B cell (primary cell): ENCODE data around the gene TES. TPM values are rescaled to one million over a fixed set of nuclear protein-coding genes. Genes with fewer than 3 reads are reported as not detected.
A peak's percentile ranks its signal among the peaks of the same experiment; 100 is the strongest.

Experiments used
- ATAC-seq: fragments of 200-7000 bp; cut with Tn5 transposase; one replicate; pipeline ENCODE4 v1.10.0; 2021; ENCODE audit warnings: low read depth, mild to moderate bottlenecking, moderate number of reproducible peaks, moderate library complexity
- CTCF ChIA-PET: fragments of 350-600 bp; sonication (Branson Sonifier 250); formaldehyde crosslinking; loops from one replicate; lab custom pipeline; 2021; ENCODE audit warnings: antibody characterized with exemption, inconsistent platforms; lab: Charles Lee
- POLR2A ChIA-PET: fragments of 350-600 bp; sonication (Branson Sonifier 250); formaldehyde crosslinking; loops from one replicate; lab custom pipeline; 2021; ENCODE audit warnings: antibody characterized with exemption; lab: Charles Lee
- DNase-seq: peaks from one replicate; pipeline ENCODE4 v3.0.0; 2013
- H2AFZ ChIP-seq: 2 replicates; pipeline ENCODE4 v1.6.1; 2012; ENCODE audit warnings: mild to moderate bottlenecking, low read depth, low read length; ENCODE audit not compliant: insufficient read depth, poor library complexity, severe bottlenecking
- H3K27ac ChIP-seq, 2 donors: 1 replicate in 1 of 2; 2 replicates in 1 of 2; pipeline ENCODE4 v1.5.1; 2012 to 2013; ENCODE audit warnings: low read length in 2 of 2, mild to moderate bottlenecking in 2 of 2, moderate library complexity in 1 of 2
- H3K27me3 ChIP-seq, 4 experiments: fragments of 200-600 bp in 1 of 4; sonication (generic) in 1 of 4; replicated peaks in 1 of 4; 1 replicate in 2 of 4; 2 replicates in 2 of 4; pipeline versions ENCODE4 v1.6.1 to v1.7.0; 2013 to 2016; ENCODE audit warnings: low read length in 3 of 4, mild to moderate bottlenecking in 2 of 4, mixed read lengths in 1 of 4, moderate library complexity in 1 of 4; ENCODE audit not compliant: insufficient read depth in 4 of 4, control insufficient read depth in 3 of 4; ENCODE audit errors: control extremely low read depth in 1 of 4
- H3K36me3 ChIP-seq, 2 experiments: replicated peaks in 1 of 2; 1 replicate in 1 of 2; 2 replicates in 1 of 2; pipeline versions ENCODE4 v1.6.1 to v1.7.1; 2013; ENCODE audit warnings: low read length in 1 of 2; ENCODE audit not compliant: insufficient read depth in 2 of 2, control insufficient read depth in 1 of 2; ENCODE audit errors: control extremely low read depth in 1 of 2, extremely low read depth in 1 of 2
- H3K4me1 ChIP-seq, 2 donors: fragments of 200-600 bp in 1 of 2; sonication (generic) in 1 of 2; 1 replicate in 1 of 2; 2 replicates in 1 of 2; pipeline versions ENCODE4 v1.5.1 to v1.6.1; 2013 to 2017; ENCODE audit warnings: low read length in 2 of 2; ENCODE audit not compliant: control insufficient read depth in 2 of 2, insufficient read depth in 2 of 2
- H3K4me2 ChIP-seq: replicated peaks from 2 replicates; pipeline ENCODE3; 2012; ENCODE audit warnings: mild to moderate bottlenecking, low read depth, low read length; ENCODE audit not compliant: poor library complexity, severe bottlenecking
- H3K4me3 ChIP-seq, 5 experiments: fragments of 200-600 bp in 1 of 5; sonication (generic) in 1 of 5; 1 replicate in 3 of 5; 2 replicates in 2 of 5; pipeline versions ENCODE4 v1.5.1 to v1.7.0; 2011 to 2016; ENCODE audit warnings: low read length in 4 of 5, mild to moderate bottlenecking in 4 of 5, low read depth in 2 of 5, control low read depth in 1 of 5, moderate library complexity in 1 of 5; ENCODE audit not compliant: insufficient read depth in 1 of 5; ENCODE audit errors: control extremely low read depth in 1 of 5, extremely low read depth in 1 of 5
- H3K79me2 ChIP-seq: fragments of 200-600 bp; sonication (generic); one replicate; pipeline ENCODE4 v1.6.0; 2016; ENCODE audit warnings: low read length; ENCODE audit not compliant: control insufficient read depth, insufficient read depth
- H3K9ac ChIP-seq: fragments of 200-600 bp; sonication (generic); 2 replicates; pipeline ENCODE4 v1.6.1; 2017; ENCODE audit warnings: mild to moderate bottlenecking, low read length, moderate library complexity
- H3K9me3 ChIP-seq, 3 donors: one replicate each; pipeline versions ENCODE4 v1.6.1 to v1.7.1; 2013; ENCODE audit warnings: low read length in 2 of 3; ENCODE audit not compliant: control insufficient read depth in 2 of 3, insufficient read depth in 1 of 3; ENCODE audit errors: control extremely low read depth in 1 of 3
- H4K20me1 ChIP-seq: 2 replicates; pipeline ENCODE4 v1.6.0; 2012; ENCODE audit warnings: mild to moderate bottlenecking, low read length; ENCODE audit not compliant: insufficient read depth, control insufficient read depth, poor library complexity, severe bottlenecking
- H3K27ac Mint-ChIP-seq: one replicate; pipeline ENCODE4 v1.8.0; 2021; ENCODE audit warnings: mixed read lengths
- H3K27me3 Mint-ChIP-seq: one replicate; pipeline ENCODE4 v1.8.0; 2021; ENCODE audit warnings: mixed read lengths
- H3K4me1 Mint-ChIP-seq: one replicate; pipeline ENCODE4 v1.8.0; 2021; ENCODE audit warnings: mixed read lengths
- H3K4me3 Mint-ChIP-seq: one replicate; pipeline ENCODE4 v1.8.0; 2021; ENCODE audit warnings: mixed read lengths
- H3K9me3 Mint-ChIP-seq: one replicate; pipeline ENCODE4 v1.8.0; 2022; ENCODE audit warnings: mixed read lengths; ENCODE audit not compliant: insufficient read depth
- EZH2 ChIP-seq: IDR thresholded peaks from 2 replicates; pipeline ENCODE4 v1.6.1; 2012; ENCODE audit warnings: borderline replicate concordance, low read depth, mild to moderate bottlenecking, moderate library complexity, low read length; ENCODE audit not compliant: insufficient read depth, poor library complexity, severe bottlenecking
- WGBS: methylation state at CpG from one replicate; pipeline ENCODE4 v1.1.5; 2013; ENCODE audit warnings: missing lambda C conversion rate; ENCODE audit not compliant: insufficient coverage; 5-methylcytosine and 5-hydroxymethylcytosine counted together
- intact Hi-C: fragments of 100-400 bp; cut with micrococcal nuclease; formaldehyde crosslinking; loops from one replicate; pipeline ENCODE4 v1.10.0; 2022
- polyA plus RNA-seq: library from polyadenylated mRNA; depleted of rRNA; stranded (reverse); fragments of >200 nt; gene quantifications from 2 replicates; pipeline ENCODE4 v1.2.3, GENCODE V29; 2012
- total RNA-seq, 2 donors: library from RNA; stranded (reverse); fragments of 120-200 nt in 1 of 2; gene quantifications; 1 replicate in 1 of 2; 2 replicates in 1 of 2; pipeline versions ENCODE4 v1.2.3 to v1.2.4, GENCODE V29; 2013 to 2022
- TF ChIP-seq, protein P1 (sequence below): fragments of 200-600 bp; IDR thresholded peaks from one replicate; pipeline ENCODE4 v1.8.0; 2022; ENCODE audit warnings: antibody characterized with exemption, mild to moderate bottlenecking

Gene TES
- total and polyA plus RNA-seq, 2 donors (not counting 1 experiment from before 2014, with no cell fraction given) = 55.3 to 62.5 TPM

DNA sequence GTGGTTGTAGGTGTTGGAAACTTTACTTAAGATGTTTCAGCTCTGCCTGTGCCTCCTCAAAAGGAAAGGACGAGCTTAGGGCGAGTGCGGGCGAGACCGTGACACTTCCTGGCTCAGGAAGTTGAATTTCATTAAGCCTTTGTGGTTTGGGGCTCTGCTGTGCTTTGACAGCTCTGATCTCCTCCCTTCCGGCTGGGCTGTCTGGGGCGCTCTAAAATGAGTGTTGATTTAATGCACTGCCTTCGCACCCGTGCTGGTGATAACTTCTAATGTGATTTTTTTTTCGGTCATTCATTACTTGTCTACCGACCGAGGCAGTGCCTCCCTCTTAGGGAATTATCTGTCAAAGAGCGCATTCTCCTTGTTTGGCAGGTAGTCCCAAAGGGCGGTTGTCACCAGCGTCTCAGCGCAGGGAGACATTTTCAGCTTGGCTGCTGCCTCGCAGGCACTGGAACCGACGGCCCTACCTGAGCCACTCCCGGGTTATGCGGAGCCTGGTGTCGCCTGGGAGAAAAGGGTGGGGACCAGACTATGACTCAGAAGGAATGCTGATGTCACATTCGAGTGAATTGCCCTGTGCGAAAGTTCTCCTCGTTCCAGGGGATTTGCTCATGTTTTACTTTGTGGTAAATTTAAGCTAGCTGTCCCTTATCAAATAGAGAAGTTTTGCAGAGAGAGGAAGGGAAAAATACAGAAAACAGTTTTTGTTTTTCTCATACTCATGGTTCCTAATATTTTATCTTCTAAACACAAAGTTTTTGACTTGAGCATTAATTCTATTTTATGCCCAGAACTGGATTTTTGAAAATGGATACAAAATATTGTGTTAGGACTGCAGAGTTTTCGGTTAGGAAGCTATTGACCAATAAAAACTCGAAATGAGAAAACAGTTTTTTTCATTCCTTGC, 920 bp downstream of the TES start:
- Mint-ChIP-seq H3K27me3 (no peaks in the 10 kb centered on the region), H3K4me1 (peaks cover 51% of the 10 kb centered on the region), H3K4me3 (peak overlapping the region; percentile 99), H3K27ac (peak overlapping the region; percentile 99), H3K9me3 (no peaks in the 10 kb centered on the region)
- intact Hi-C loops = loop anchor here (1.0 to 10.0 kb wide), 5 partner anchors 12 to 1286 kb away; partner anchors contain the start of gene MDFIC
- Histone ChIP-seq H3K27ac (peak overlapping the region; percentile 82 to 89), H3K36me3 (no peaks in the 10 kb centered on the region), H3K9me3 (no peaks in the 10 kb centered on the region), H3K4me1 (peaks cover 37 to 40% of the 10 kb centered on the region in 2 donors), H3K4me3 (peak overlapping the region; percentile 70 to 97 (median 85)), H3K79me2 (peaks cover 50% of the 10 kb centered on the region), H2AFZ (peak overlapping the region; percentile 81), H3K4me2 (peak overlapping the region; percentile 81), H4K20me1 (peaks cover 13% of the 10 kb centered on the region), H3K27me3 (no peaks in the 10 kb centered on the region), H3K9ac (peak overlapping the region; percentile 93)
- ATAC-seq (peak; percentile 58), DNase-seq (peak; percentile 79)
- WGBS = under 1% methylated on average over 24 of the region's 27 CpGs
- POLR2A ChIA-PET = interaction anchor here (1.0 to 2.1 kb wide), 2 partner anchors 14 to 1288 kb away, joined by 3 to 5 read pairs; no protein-coding TSS in a partner anchor
- CTCF ChIA-PET = interaction anchor here (0.6 to 6.1 kb wide), 20 partner anchors 9 to 379 kb away, joined by 3 to 48 read pairs (median 7); no protein-coding TSS in a partner anchor
- TF ChIP-seq, protein P1, sequence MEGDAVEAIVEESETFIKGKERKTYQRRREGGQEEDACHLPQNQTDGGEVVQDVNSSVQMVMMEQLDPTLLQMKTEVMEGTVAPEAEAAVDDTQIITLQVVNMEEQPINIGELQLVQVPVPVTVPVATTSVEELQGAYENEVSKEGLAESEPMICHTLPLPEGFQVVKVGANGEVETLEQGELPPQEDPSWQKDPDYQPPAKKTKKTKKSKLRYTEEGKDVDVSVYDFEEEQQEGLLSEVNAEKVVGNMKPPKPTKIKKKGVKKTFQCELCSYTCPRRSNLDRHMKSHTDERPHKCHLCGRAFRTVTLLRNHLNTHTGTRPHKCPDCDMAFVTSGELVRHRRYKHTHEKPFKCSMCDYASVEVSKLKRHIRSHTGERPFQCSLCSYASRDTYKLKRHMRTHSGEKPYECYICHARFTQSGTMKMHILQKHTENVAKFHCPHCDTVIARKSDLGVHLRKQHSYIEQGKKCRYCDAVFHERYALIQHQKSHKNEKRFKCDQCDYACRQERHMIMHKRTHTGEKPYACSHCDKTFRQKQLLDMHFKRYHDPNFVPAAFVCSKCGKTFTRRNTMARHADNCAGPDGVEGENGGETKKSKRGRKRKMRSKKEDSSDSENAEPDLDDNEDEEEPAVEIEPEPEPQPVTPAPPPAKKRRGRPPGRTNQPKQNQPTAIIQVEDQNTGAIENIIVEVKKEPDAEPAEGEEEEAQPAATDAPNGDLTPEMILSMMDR = no peak
- no peak for TF ChIP-seq EZH2
